A673 (cell line): Measurements from ENCODE around the gene DLK1.

Experiments
- EZH2 ChIP-seq: fragments of 200-600 bp; sonication (generic); IDR thresholded peaks from 2 replicates; pipeline ENCODE4 v1.6.1; 2017; ENCODE audit warnings: borderline replicate concordance, low read depth, mild to moderate bottlenecking, mixed read lengths, antibody characterized with exemption, low read length; ENCODE audit not compliant: poor library complexity, severe bottlenecking
- TF ChIP-seq, protein P1 (sequence below): fragments of 300-800, 200-600 bp; sonication (generic); conservative IDR thresholded peaks from 2 replicates; pipeline ENCODE4 v1.5.1; 2017; ENCODE audit warnings: low read depth, mild to moderate bottlenecking, antibody characterized with exemption, low read length, moderate library complexity, mixed read lengths

DNA sequence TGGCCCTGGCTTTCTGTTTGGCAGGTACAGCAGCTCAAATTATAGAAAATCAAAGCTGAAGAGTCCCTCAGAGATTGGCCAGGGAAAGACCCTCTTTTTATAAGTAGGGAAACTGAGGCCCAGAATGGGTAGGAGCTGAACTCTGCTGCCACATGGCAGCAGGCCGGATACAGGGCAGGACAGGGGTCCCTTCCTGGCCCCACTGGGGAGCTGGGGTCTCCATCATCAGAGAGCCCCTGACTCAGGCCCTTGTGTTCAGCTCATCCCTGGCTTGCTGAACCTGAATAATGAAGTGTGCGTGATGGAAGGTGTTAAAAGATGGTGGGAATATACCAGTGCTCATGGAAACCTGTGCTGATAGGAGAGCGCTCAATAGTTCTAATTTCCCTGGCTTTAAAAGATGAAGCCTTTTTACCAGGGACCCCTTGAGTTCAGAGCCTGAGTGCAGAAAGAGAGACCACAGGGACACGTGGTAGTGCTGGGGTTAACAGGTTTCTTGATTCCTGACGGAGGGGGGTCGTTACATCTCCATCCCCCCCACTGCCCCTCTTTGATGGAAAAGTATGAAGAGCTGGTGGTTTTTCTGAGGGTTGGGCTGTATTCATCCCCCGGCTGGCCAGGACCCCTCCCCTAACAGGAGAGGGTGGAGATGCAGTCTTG lies 4.4 kb downstream of the DLK1 start:
- no peak for TF ChIP-seq EZH2
- TF ChIP-seq, protein P1, sequence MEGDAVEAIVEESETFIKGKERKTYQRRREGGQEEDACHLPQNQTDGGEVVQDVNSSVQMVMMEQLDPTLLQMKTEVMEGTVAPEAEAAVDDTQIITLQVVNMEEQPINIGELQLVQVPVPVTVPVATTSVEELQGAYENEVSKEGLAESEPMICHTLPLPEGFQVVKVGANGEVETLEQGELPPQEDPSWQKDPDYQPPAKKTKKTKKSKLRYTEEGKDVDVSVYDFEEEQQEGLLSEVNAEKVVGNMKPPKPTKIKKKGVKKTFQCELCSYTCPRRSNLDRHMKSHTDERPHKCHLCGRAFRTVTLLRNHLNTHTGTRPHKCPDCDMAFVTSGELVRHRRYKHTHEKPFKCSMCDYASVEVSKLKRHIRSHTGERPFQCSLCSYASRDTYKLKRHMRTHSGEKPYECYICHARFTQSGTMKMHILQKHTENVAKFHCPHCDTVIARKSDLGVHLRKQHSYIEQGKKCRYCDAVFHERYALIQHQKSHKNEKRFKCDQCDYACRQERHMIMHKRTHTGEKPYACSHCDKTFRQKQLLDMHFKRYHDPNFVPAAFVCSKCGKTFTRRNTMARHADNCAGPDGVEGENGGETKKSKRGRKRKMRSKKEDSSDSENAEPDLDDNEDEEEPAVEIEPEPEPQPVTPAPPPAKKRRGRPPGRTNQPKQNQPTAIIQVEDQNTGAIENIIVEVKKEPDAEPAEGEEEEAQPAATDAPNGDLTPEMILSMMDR: no peak
